Stimulated activated CD8-positive, alpha-beta memory T cell treated with anti-CD3 and anti-CD28 coated beads, Interleukin-15, amount 100 ng/mL, for 4 hours (primary cell): ENCODE measurements around the gene PRKAB1.
"Not testable (repeated sequence)": the region's sequence is repeated elsewhere in the genome, so short reads cannot be mapped to it uniquely, and the experiment has no call there.

Experiments
- DNase-seq, 2 donors: peaks; one replicate each; pipeline ENCODE4 v3.0.0-alpha.2; 2020; ENCODE audit warnings: low read depth in 2 of 2

PRKAB1 gene

DNA sequence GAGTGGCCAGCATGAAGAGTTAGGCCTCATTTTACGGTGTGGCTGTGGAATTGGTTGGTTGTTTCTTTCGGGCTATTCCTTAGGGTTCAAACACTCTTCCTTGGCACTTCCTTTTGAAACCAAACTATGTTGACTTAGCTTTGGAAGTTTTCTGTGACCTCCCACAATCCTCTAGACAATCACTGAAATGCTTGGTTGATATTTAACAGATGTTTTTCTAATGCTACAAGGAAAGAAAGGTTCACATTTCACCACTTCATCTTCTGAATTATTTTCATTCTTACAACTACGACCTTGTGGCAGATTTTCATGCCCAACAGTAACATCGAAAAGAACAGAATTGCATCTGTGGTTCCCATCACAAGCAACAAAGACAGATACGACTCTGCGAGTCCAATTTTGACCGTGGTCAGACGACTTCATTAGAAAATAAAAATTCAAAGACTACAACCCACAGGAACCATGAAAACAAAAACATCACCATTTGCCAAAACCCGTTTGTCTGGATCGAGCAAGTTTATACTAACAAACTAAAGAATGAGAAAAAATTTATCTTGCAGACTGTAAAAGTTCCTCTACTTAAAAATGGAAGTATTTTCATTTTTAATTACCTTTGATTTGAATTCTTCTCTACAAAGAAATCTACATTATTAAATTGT is 16.9 kb downstream of the PRKAB1 start:
- DNase-seq: no peak

DNA sequence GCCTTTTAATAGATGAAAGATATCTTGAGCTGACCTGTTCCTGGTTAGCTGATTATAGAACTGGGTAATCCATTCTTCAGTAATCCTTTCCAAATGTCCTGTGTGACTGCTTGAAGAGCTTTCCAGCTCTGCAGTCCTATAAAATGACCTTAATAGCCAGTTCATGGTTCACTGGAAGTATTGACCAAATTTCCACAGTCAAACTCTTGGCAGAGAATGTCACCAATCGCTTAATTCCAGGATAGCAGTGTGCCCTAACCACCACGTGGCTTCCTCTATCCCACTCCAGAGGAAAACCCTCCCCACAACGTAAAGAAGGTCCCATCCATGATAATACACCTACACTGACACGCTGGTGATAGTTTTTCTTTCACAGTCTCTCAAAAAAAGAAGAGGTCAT is 17.4 kb downstream of the PRKAB1 start:
- no peak for DNase-seq

DNA sequence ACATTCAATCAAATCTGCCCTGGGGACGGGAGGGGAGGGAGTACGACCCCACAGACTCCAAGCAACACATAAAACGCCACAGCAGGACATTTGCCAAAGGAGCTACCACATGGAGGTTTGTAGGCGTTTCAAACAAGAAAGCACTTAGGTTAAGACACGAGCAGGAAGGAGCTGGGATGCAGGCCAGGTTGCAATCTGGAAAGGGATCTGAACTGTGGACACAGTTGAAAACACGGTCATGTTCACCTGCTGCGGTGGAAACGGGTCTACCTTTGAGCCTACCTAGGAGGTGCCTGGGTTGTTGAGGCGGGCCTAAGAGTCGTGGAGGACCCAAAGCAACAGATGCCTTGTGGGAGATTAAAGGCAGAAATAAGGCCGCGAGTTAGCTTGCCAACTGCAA is 18.4 kb downstream of the PRKAB1 start:
- DNase-seq: no peak

DNA sequence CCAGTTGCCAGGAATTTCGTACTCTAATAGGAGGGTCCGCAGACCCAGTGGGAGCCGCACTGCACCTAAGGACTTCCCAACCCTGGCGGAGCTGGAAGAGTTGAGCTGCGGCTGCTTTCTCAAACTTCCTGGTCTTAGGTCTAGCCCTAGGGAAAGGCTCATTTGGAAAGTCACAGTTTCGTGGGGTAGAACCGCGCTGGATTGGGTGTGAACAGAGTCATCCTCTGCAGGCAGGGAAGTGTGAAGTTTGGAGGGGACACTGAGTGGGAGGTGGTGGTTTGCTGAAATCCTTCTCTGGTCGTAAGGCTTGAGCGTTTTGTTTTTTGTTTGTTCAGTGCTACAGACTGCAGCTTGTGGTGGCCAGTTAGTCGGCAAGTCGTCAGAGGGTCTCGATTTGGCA is 18.8 kb downstream of the PRKAB1 start:
- no peak for DNase-seq

DNA sequence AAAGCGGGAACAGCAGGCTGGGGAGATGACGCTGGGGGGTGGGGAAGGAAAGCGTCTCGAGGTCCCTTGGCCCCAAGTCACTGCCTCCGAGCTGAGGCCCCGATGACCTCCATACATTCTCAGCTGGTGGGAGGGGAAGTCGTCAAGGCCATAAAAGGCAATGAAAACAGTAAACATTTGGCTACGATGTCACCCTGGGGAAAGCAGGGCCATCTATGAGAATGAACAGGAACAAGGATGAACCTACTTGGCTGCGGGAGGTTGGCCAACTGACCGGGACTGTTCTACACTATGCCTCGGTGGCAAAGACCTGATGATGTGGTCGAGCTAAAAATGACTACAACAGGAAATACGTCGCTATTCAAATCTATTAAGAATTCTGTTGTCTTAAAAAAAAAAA is 19.5 kb downstream of the PRKAB1 start:
- no peak for DNase-seq

DNA sequence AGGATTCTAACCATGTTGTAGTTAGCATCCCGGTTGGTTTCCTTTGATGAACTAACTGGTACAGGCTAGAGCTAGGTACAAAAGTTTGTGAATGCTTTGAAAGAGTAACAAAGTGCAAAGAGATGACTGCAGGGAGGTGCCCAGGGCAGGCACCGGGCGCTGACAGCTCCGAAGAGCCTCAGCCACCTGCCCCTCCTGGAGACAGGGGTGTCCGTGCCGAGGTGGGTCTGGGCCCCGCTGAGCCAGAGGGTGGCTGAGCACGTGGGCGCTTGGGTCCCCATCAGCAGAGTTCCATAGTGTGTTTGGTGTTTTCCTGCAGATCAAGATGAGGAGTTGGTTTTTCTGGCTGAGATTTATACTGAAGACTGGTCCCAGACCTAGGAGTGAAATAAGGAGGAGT is 19.9 kb downstream of the PRKAB1 start:
- no peak for DNase-seq

DNA sequence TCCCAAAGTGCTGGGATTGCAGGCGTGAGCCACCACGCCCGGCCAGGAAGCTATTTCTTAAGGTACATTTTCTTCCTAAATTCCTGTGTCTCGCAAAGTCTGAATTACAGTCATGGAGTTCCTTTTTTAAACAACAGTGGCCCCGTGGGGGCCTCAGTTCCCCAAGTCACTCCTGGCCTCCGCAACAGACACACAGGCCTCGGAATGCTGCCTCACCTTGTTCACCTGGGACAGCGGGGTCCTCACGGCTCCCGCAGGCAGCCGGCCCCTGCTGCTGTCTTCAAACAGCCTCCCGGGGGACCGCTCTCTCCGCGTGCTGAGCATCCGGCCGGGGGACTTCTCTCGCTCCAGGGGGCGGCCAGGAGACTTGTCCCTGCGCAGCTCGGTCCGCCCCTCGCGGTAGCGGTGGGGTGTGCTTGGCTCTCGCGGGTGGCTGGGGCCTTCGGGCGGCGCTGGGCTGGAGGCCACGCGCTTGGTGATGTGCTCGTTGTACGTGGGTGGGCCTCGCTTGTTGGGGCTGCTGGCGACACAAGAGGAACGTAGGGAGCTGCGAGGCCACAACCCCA is 22.1 kb downstream of the PRKAB1 start:
- no peak for DNase-seq

DNA sequence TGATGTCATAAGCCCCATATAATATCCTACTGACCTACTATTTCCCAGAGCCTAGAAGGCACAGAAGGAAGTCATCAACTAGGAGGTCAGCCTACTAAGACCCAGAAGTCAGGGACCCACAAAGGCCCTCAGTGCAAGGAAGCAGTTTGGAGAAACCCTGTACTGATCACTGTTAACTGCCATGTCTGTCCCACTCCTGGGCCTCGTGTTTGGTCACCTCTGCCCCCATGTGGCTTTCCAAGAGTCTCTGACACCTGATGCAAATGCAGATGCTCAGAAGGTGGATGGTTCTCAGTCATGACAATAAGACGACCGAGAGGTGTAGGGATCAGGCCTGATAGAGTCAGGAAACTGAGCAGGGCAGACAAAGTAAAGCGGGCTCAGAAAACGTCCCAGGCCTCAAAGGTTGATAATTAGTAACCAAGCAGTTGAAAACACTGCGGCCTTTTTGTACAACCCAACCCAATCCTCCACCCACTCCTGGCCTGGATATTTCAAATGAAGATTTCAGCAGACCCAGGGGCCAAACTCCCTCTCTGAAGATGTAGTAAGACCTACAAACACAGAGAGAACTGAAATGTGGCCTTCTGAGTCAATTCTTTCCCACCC is 23.4 kb downstream of the PRKAB1 start:
- DNase-seq: no peak

DNA sequence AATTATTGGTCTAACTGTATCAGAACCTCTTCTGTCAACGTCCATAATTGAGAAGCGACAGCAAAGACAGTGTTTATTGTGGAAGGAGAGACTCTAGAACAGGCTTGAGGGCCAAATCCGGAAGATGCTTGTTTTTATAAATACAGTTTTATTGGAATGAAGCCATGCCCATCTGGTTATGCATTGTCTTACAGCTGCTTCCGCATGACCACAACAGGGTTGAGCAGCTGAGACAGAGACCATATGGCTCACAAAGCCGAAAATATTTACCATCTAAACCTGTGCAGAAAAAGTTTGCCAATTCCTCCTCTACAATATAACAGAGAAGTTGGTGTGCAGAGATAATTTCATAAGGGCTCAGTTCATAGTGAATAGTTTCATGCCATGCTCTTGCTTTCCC is 24.5 kb downstream of the PRKAB1 start:
- no peak for DNase-seq

DNA sequence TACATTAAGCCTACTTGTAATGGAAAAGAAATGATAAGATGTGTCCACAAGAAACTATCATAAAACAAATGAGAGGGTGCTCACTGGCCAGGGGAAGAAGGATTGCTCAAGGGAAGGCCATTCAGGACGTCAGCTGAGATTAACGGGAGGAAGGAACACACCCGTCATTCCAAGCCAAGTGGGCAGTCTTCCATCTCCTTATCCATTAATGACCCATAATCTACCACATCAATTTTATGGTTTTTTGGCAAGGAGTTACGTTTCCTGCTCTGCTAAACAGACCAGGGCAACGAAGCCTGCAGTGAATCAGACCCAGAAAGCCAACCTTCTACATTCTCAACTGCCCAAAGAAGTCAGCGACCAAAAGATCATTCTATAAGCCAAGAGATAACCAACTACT is 25.1 kb downstream of the PRKAB1 start:
- no peak for DNase-seq

DNA sequence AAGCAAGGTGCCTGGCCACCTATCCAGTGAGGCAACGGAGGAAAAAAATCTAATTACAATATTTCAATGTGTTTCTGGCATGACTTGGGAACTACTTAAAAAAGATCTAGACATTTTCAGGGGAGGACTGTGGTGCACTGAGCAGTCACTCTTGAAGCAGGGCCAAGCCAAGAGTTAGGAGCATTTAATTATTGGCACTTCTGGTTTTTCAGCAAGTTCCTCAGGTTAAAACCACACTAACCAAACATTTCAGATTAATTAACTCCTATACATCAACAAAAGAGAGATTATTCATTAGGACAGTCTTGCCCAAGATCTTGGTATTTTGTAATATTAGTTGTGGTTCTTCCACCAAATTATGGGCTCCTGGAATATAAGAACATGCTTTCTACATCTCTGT is 25.6 kb downstream of the PRKAB1 start:
- DNase-seq: no peak

DNA sequence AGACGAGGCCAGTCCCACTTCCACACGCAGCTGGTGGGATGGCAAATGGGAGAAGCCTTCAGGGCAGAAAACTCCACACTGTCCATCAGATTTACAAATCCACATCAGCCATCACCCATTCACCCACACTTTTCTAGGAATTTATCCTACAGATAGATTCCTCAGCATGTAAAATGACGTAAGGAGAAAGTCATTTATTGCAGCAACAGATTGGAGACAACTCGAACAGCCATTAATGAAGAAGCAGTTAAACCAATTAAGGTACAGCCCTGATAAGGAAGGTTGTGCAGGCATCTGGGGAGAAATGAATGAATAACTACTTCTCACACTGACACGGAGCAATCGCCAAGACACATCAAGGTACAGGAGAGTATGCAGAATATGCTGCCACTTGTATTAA is 26.2 kb downstream of the PRKAB1 start:
- DNase-seq: no peak

DNA sequence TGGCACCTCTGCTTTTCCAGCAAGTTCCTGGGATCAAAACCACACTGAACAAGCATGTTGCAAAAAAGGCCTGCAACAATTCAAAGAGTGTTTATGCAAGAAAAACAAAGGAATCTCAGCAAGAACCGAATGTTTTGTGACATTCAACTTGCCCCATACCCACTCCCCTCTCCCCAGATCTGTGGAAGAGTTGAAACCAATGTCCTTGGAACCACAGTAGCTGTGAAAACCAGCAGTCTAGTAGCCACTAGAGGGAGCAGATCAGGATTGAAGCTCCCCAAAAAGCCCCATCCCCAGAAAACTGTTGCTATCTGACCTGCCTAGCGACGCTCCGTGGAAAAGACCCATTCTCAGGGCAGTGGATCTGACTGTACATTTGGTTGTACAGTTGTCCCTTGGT is 27.1 kb downstream of the PRKAB1 start:
- DNase-seq: no peak

DNA sequence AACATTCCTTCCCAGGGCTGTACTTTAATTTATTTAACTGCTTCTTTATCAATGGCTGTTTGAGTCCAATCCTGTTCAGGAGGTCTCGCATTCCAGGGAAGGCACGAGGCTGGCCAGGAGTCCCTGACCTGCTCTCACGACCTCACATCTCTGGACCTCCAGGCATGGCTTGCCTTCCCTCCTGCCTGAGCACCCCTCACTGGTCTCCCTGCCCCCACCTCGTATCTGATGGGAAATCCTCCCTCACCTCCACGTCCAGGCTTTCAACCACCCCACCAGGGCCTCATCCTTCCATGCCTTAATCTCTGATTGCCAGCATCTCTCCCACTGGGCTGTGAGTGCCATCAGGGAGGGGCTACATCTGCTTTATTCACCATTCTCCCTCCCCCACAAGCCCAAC is 29.0 kb downstream of the PRKAB1 start:
- no peak for DNase-seq

DNA sequence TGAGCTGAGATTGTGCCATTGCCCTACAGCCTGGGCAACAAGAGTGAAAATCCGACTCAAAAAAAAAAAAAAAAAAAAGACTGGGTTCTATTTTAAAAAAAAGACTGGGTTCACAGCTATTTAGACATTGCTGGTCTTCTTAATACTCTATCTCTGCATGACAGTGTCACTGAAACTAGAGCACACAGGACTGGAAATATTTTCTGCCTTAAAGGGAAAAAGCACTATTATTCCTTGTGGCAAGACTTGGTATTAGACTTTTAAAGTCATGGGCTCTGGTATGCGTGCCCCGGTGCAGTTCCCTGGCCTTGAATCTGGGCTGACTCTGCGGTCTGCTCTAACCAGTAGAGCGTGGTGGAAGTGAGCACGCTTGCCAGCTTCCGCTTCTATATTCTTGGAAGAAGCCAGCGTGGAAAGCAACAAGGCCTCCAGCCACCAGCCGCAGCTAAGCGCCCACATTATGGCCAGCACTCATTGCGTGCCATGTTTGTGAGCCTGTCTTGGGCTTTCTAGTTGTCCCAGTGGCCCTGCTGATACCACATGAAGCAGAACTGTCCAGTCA is 31.3 kb downstream of the PRKAB1 start:
- DNase-seq: no peak

DNA sequence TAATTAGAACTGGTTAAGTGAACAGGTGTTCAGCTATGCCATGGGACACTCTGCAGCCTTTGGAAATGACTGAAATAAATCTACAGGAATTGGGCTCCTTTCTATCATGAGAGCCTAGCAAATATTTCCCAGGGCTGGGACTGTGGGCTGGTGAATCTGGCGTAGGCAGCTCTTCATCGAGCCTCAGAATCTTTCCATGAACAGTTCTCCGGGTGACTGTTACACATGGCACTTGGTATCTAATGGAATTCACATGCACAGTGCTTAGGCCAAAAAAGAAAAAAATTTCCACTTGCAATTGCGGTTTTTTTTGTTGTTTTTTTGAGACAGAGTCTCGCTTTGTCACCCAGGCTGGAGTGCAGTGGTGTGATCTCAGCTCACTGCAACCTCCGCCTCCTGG is 32.1 kb downstream of the PRKAB1 start:
- DNase-seq: no peak

DNA sequence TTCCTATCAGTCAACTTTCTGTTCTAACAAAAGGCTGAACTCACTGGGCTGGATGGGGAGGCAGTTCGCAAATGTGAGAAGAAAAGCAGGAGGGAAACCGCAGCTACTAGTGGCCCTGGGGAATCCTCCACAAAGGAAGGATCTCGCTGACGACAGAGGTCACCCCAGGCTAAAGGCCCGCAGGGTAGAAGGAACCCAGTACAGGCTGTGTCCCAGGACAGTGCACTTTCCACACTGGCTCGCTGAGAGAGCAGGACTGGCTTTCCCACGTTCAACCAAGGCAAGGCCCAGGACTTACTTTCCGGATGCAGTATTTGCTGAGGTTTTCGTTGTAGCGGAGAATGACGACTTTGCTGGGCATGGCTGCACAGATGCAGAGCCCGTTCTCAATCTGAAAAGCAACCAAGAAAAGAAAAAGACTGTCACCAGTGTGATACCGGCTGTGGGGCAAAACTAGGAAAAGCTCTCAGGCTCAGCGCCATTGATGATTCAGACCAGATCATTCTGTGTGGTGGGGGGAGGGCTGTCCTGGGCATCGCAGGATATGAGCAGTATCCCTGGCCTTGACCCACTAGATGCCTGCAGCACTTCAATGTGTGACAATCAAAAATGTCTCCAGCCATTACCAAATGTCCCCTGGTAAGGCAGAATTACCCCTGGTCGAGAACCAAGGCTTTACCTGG is 36.3 kb downstream of the PRKAB1 start:
- no peak for DNase-seq

DNA sequence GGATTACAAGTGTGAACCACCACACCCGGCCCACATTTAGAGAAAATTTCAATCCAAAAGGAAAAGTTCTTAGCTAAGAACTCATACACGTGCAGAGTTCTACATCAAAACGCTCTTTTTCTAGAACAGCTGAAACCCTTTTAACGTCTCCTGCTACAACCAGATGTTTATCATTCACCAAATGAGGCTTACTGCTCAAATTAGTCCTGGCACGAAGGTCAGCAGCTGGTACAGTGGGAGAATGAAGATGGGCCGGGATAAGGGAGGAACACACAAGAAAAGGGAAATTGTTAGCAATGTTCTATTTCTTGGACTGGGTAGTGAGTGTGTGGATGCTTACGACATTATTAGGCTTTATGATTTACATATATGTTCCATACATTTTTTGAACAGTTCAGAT is 37.2 kb downstream of the PRKAB1 start:
- DNase-seq: no peak

DNA sequence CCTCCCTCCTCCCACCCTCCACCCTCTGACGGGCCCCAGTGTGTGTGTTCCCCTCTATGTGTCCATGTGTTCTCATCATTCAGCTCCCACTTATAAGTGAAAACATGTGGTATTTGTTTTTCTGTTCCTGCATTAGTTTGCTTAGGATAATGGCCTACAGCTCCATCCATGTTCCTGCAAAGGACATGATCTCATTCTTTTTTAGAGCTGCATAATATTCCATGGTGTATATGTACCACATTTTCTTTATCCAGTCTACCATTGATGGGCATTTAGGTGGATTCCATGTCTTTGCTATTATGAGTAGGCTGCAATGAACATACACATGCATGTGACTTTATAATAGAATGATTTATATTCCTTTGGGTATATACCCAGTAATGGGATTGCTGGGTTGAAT is 38.5 kb downstream of the PRKAB1 start:
- DNase-seq: not testable (repeated sequence)

DNA sequence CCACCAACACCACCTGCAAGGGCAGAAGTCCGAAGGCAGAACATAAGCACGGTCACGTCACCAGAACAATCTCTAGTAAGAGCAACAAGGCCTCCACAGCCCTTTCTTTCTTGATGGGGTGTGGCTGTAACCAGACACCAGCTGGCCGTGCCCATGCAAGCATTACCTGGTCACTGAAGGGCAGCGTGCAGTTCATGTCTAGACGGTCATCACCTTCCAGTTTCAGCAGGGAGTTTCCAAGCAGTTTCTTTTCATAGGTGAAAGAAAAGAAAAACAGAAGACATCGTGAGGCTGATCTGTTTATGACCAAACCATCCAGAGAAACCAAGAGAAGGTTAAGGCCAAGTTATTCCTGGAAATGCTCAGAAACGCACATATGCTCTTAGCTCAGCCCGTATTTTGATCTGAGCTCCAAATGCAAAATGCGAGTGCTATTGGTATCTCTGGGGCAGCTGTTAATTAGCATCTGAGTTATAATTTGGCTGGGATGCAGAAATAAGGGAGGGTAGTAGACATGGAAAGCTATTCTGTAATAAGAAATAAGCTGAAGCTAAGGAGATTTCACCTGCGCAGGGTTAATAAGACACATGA is 42.5 kb downstream of the PRKAB1 start:
- DNase-seq: no peak

DNA sequence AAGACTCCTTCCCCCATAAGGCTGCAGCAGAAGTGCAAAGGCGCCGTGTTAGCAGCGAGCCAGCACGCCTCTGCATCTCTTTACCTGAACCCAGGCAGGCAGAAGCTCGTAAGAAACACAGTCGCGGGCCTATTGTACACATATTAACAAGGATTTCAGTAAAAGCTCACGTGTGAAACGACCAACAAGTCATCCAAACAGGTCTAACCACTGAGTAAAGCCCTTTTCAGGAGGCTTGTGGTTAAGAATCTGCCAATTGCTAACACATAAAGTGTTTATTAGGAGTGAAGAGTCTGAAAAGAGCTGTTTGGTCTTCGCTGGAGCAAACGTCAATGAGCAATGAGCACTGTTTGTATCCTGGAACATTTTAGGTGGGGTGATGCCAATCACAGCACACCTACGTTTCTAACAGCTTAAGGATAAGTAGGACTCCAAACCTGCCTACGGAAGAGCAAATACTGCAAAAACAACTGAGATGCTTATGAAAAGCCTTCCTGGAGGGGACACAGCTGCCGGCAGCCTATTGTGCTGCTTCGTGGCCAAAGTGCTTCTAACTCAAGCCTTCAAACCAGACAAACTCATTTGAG is 43.1 kb downstream of the PRKAB1 start:
- DNase-seq: no peak

DNA sequence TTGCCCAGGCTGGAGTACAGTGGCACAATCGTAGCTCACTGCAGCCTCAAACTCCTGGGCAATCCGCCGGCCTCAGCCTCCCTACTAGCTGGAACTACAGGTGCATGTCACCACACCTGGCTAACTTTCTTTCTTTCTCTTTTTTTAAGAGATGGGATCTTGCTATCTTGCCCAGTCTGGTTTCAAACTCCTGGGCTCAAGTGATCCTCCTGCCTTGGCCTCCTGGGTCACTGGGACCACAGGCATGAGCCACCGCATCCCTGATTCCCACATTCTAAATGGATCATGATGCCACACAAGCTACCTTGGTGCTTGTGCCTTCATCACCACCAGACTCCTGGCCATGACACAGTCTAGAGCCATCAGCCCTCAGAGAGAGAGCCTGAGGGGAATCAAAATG is 43.8 kb downstream of the PRKAB1 start:
- DNase-seq: no peak
